ENCODE measurements around the gene GPC3. TPM values are rescaled to one million over a fixed set of nuclear protein-coding genes. Genes with fewer than 3 reads are reported as not detected.

The GPC3 gene
- total RNA-seq, 6 experiments from 2014 or later = 0.31 to 6.8 (median 1.8) TPM

- Histone ChIP-seq H3K4me1 (no peaks in the 10 kb centered on the region), H3K36me3 (no peaks in the 10 kb centered on the region), H3K27ac (no peak overlapping the region), H3K27me3 (peaks cover 0 to 3% of the 10 kb centered on the region in 2 donors), H3K9me3 (no peaks in the 10 kb centered on the region), H3K4me3 (no peak overlapping the region)
- ATAC-seq (no peak), DNase-seq (no peak)
- intact Hi-C loops (cut with DNase I) = no loop called here
- TF ChIP-seq POLR2A (IDR thresholded peaks at IDR 0.05) = no peak
- TF ChIP-seq CTCF (IDR thresholded peaks at IDR 0.05) = no peak
- WGBS (ENCODE audit: insufficient coverage, low coverage, low lambda C conversion rate, missing lambda C conversion rate) = 68% methylated on average over 5 of the region's 5 CpGs
These were observed 167.4 kb downstream of the GPC3 start for GRCh38 chrX:133818019-133818418.

- Histone ChIP-seq H3K36me3 (no peaks in the 10 kb centered on the region), H3K9me3 (no peaks in the 10 kb centered on the region), H3K4me1 (no peaks in the 10 kb centered on the region), H3K4me3 (no peak overlapping the region), H3K27ac (no peak overlapping the region), H3K27me3 (peaks cover 0 to 8% of the 10 kb centered on the region in 2 donors)
- intact Hi-C loops (cut with DNase I) = no loop called here
- no peak for ATAC-seq
- no peak for DNase-seq
- WGBS (ENCODE audit: insufficient coverage, low coverage, low lambda C conversion rate, missing lambda C conversion rate) = 50% methylated on average over 1 of the region's 1 CpG
- TF ChIP-seq POLR2A (IDR thresholded peaks at IDR 0.05) = no peak
- no peak for TF ChIP-seq CTCF (IDR thresholded peaks at IDR 0.05)
These were observed 169.9 kb downstream of the GPC3 start for GRCh38 chrX:133815496-133815895.

- H3K36me3 ChIP-seq = no peaks in the 10 kb centered on the region
- WGBS (ENCODE audit: insufficient coverage, low coverage, low lambda C conversion rate, missing lambda C conversion rate) = 47% methylated on average over 5 of the region's 6 CpGs
- DNase-seq (no peak), ATAC-seq (no peak)
- no peak for TF ChIP-seq CTCF (IDR thresholded peaks at IDR 0.05)
- no peak for TF ChIP-seq POLR2A (IDR thresholded peaks at IDR 0.05)
- no peak overlapping the region for H3K4me3 ChIP-seq
- H3K9me3 ChIP-seq = no peaks in the 10 kb centered on the region
- H3K27me3 ChIP-seq = peaks cover 0 to 8% of the 10 kb centered on the region in 2 donors
- H3K27ac ChIP-seq = no peak overlapping the region
- intact Hi-C loops (cut with DNase I) = no loop called here
- no peaks in the 10 kb centered on the region for H3K4me1 ChIP-seq
These were observed 171.4 kb downstream of the GPC3 start for GRCh38 chrX:133813971-133814370.

GRCh38 chrX:133812402-133812801 lies 173.0 kb downstream of the GPC3 start:
- Histone ChIP-seq H3K4me3 (no peak overlapping the region), H3K27me3 (peaks cover 0 to 8% of the 10 kb centered on the region in 2 donors), H3K36me3 (no peaks in the 10 kb centered on the region), H3K4me1 (no peaks in the 10 kb centered on the region), H3K27ac (no peak overlapping the region), H3K9me3 (no peaks in the 10 kb centered on the region)
- no peak for TF ChIP-seq POLR2A (IDR thresholded peaks at IDR 0.05)
- TF ChIP-seq CTCF (IDR thresholded peaks at IDR 0.05) = no peak
- 35% methylated on average over 3 of the region's 3 CpGs for WGBS (ENCODE audit: insufficient coverage, low coverage, low lambda C conversion rate, missing lambda C conversion rate)
- DNase-seq (no peak), ATAC-seq (peak in 3 of 4 donors; percentile 19 to 55 (median 35))
- intact Hi-C loops (cut with DNase I) = no loop called here

- DNase-seq = no peak
- TF ChIP-seq CTCF (IDR thresholded peaks at IDR 0.05) = no peak
- 59% methylated on average over 3 of the region's 3 CpGs for WGBS (ENCODE audit: insufficient coverage, low coverage, low lambda C conversion rate, missing lambda C conversion rate)
- Histone ChIP-seq H3K27me3 (peaks cover 0 to 8% of the 10 kb centered on the region in 2 donors), H3K27ac (no peak overlapping the region), H3K4me3 (no peak overlapping the region), H3K9me3 (no peaks in the 10 kb centered on the region), H3K4me1 (no peaks in the 10 kb centered on the region), H3K36me3 (no peaks in the 10 kb centered on the region)
- intact Hi-C loops (cut with DNase I) = no loop called here
- ATAC-seq = no peak
These were observed 174.5 kb downstream of the GPC3 start for GRCh38 chrX:133810925-133811324.

All from right lobe of liver (tissue), 6 donors.